Mesenchymal stem cell (in vitro differentiated cells and primary cell): ENCODE data around the gene KLRG1.

Experiments
- DNase-seq: peaks from one replicate; pipeline ENCODE4 v3.0.0-alpha.2; 2013
- H2AFZ ChIP-seq: one replicate; pipeline ENCODE4 v1.6.1; 2013; ENCODE audit warnings: low read depth, mild to moderate bottlenecking, control low read depth, inconsistent platforms, low read length, moderate library complexity
- H2AK5ac ChIP-seq: 2 replicates; pipeline ENCODE4 v1.6.1; 2013; ENCODE audit warnings: low read length, moderate library complexity, mild to moderate bottlenecking, inconsistent platforms; ENCODE audit not compliant: severe bottlenecking
- H2BK120ac ChIP-seq: one replicate; pipeline ENCODE4 v1.6.1; 2013; ENCODE audit warnings: low read depth, mild to moderate bottlenecking, inconsistent platforms, low read length, moderate library complexity
- H2BK12ac ChIP-seq, 2 experiments: one replicate each; pipeline ENCODE4 v1.6.1; 2013; ENCODE audit warnings: inconsistent platforms in 2 of 2, low read length in 2 of 2, mild to moderate bottlenecking in 2 of 2, moderate library complexity in 2 of 2, control low read depth in 1 of 2
- H2BK15ac ChIP-seq: one replicate; pipeline ENCODE4 v1.6.1; 2013; ENCODE audit warnings: mild to moderate bottlenecking, low read depth, inconsistent platforms; ENCODE audit not compliant: poor library complexity, severe bottlenecking
- H2BK5ac ChIP-seq: 2 replicates; pipeline ENCODE4 v1.6.1; 2013; ENCODE audit warnings: low read depth, mild to moderate bottlenecking, low read length, control low read depth, inconsistent platforms; ENCODE audit not compliant: poor library complexity, severe bottlenecking
- H3K14ac ChIP-seq, 2 experiments: one replicate each; pipeline ENCODE4 v1.6.1; 2013; ENCODE audit warnings: inconsistent platforms in 2 of 2, low read length in 2 of 2, control low read depth in 1 of 2, mild to moderate bottlenecking in 1 of 2, moderate library complexity in 1 of 2
- H3K18ac ChIP-seq, 2 experiments: one replicate each; pipeline ENCODE4 v1.6.1; 2013; ENCODE audit warnings: inconsistent platforms in 2 of 2, low read length in 2 of 2, control low read depth in 1 of 2, low read depth in 1 of 2, mild to moderate bottlenecking in 1 of 2
- H3K23ac ChIP-seq, 2 experiments: one replicate each; pipeline ENCODE4 v1.6.1; 2013; ENCODE audit warnings: inconsistent platforms in 2 of 2, low read length in 2 of 2, mild to moderate bottlenecking in 2 of 2, moderate library complexity in 2 of 2, control low read depth in 1 of 2
- H3K27ac ChIP-seq: 2 replicates; pipeline ENCODE4 v1.5.1; 2013; ENCODE audit warnings: mild to moderate bottlenecking, moderate library complexity, low read length, control low read depth, inconsistent platforms; ENCODE audit not compliant: poor library complexity, severe bottlenecking
- H3K27me3 ChIP-seq, 2 experiments: 2 replicates each; pipeline versions ENCODE4 v1.6.1 to v1.7.0; 2013; ENCODE audit warnings: low read length in 2 of 2, mild to moderate bottlenecking in 2 of 2, moderate library complexity in 2 of 2, control low read depth in 1 of 2, inconsistent platforms in 1 of 2; ENCODE audit not compliant: control insufficient read depth in 1 of 2, insufficient read depth in 1 of 2
- H3K36me3 ChIP-seq, 2 experiments: 2 replicates each; pipeline versions ENCODE4 v1.6.1 to v1.7.0; 2013; ENCODE audit warnings: low read length in 2 of 2, control low read depth in 1 of 2, inconsistent platforms in 1 of 2, low read depth in 1 of 2, mild to moderate bottlenecking in 1 of 2; ENCODE audit not compliant: insufficient read depth in 2 of 2, control insufficient read depth in 1 of 2
- H3K4ac ChIP-seq, 2 experiments: one replicate each; pipeline ENCODE4 v1.6.1; 2013; ENCODE audit warnings: inconsistent platforms in 2 of 2, low read length in 2 of 2, mild to moderate bottlenecking in 2 of 2, moderate library complexity in 2 of 2, control low read depth in 1 of 2, low read depth in 1 of 2
- H3K4me1 ChIP-seq: 2 replicates; pipeline ENCODE4 v1.6.1; 2013; ENCODE audit warnings: low read depth, low read length, control low read depth; ENCODE audit not compliant: control insufficient read depth, insufficient read depth
- H3K4me2 ChIP-seq: 2 replicates; pipeline ENCODE4 v1.6.1; 2013; ENCODE audit warnings: low read length, mild to moderate bottlenecking, inconsistent platforms; ENCODE audit not compliant: poor library complexity, severe bottlenecking
- H3K4me3 ChIP-seq, 2 experiments: 2 replicates each; pipeline versions ENCODE4 v1.5.1 to v1.7.0; 2013; ENCODE audit warnings: low read length in 2 of 2, mild to moderate bottlenecking in 2 of 2, control low read depth in 1 of 2, low read depth in 1 of 2; ENCODE audit not compliant: insufficient read depth in 1 of 2
- H3K79me1 ChIP-seq: replicated peaks from 2 replicates; pipeline ENCODE4 v1.6.1; 2013; ENCODE audit warnings: mild to moderate bottlenecking, control low read depth, low read length, inconsistent platforms; ENCODE audit not compliant: poor library complexity, severe bottlenecking
- H3K9ac ChIP-seq: 2 replicates; pipeline ENCODE4 v1.7.0; 2013; ENCODE audit warnings: mild to moderate bottlenecking, low read length, moderate library complexity
- H3K9me3 ChIP-seq: 2 replicates; pipeline ENCODE4 v1.7.0; 2013; ENCODE audit warnings: mild to moderate bottlenecking, low read length; ENCODE audit not compliant: control insufficient read depth
- H4K8ac ChIP-seq: one replicate; pipeline ENCODE4 v1.6.1; 2013; ENCODE audit warnings: inconsistent platforms, mild to moderate bottlenecking, low read length, moderate library complexity
- H4K91ac ChIP-seq: one replicate; pipeline ENCODE4 v1.6.1; 2013; ENCODE audit warnings: mild to moderate bottlenecking, low read length, inconsistent platforms
- WGBS: methylation state at CpG from one replicate; pipeline ENCODE4 v1.1.7; 2013; ENCODE audit warnings: mixed read lengths; 5-methylcytosine and 5-hydroxymethylcytosine counted together

Gene KLRG1

GRCh38 chr12:8985213-8985754, 4.1 kb upstream of the KLRG1 start:
- Histone ChIP-seq H4K8ac (no peak overlapping the region), H3K18ac (no peak overlapping the region), H3K9me3 (peaks cover 6% of the 10 kb centered on the region), H2BK5ac (no peak overlapping the region), H2AFZ (no peak overlapping the region), H4K91ac (no peak overlapping the region), H3K23ac (no peak overlapping the region), H2AK5ac (no peak overlapping the region), H2BK12ac (no peak overlapping the region), H3K4ac (no peak overlapping the region), H3K27ac (no peak overlapping the region), H3K4me1 (no peaks in the 10 kb centered on the region), H3K27me3 (no peaks in the 10 kb centered on the region), H3K9ac (no peak overlapping the region), H3K14ac (no peak overlapping the region), H2BK15ac (no peak overlapping the region), H3K79me1 (no peaks in the 10 kb centered on the region), H3K36me3 (no peaks in the 10 kb centered on the region), H3K4me3 (no peak overlapping the region), H3K4me2 (no peak overlapping the region), H2BK120ac (no peak overlapping the region)
- WGBS = 57% methylated on average over 1 of the region's 1 CpG
- no peak for DNase-seq

GRCh38 chr12:8987163-8987562, 2.2 kb upstream of the KLRG1 start:
- no peaks in the 10 kb centered on the region for H3K9me3 ChIP-seq
- H2BK5ac ChIP-seq = no peak overlapping the region
- H3K23ac ChIP-seq = no peak overlapping the region
- H2AFZ ChIP-seq = no peak overlapping the region
- H3K4me2 ChIP-seq = no peak overlapping the region
- no peak overlapping the region for H3K4me3 ChIP-seq
- no peak overlapping the region for H4K91ac ChIP-seq
- no peak for DNase-seq
- H3K14ac ChIP-seq = no peak overlapping the region
- no peaks in the 10 kb centered on the region for H3K27me3 ChIP-seq
- H3K27ac ChIP-seq = no peak overlapping the region
- H3K9ac ChIP-seq = no peak overlapping the region
- no peak overlapping the region for H3K18ac ChIP-seq
- no peaks in the 10 kb centered on the region for H3K36me3 ChIP-seq
- no peak overlapping the region for H4K8ac ChIP-seq
- H2BK12ac ChIP-seq = no peak overlapping the region
- no peak overlapping the region for H2AK5ac ChIP-seq
- H3K4ac ChIP-seq = no peak overlapping the region
- no peak overlapping the region for H2BK120ac ChIP-seq
- no peaks in the 10 kb centered on the region for H3K79me1 ChIP-seq
- no peak overlapping the region for H2BK15ac ChIP-seq
- H3K4me1 ChIP-seq = no peaks in the 10 kb centered on the region

- no peak overlapping the region for H2BK15ac ChIP-seq
- H3K9ac ChIP-seq = no peak overlapping the region
- H2AK5ac ChIP-seq = no peak overlapping the region
- H3K4ac ChIP-seq = no peak overlapping the region
- H3K27me3 ChIP-seq = no peaks in the 10 kb centered on the region
- H4K8ac ChIP-seq = no peak overlapping the region
- H3K9me3 ChIP-seq = no peaks in the 10 kb centered on the region
- 78% methylated on average over 1 of the region's 1 CpG for WGBS
- no peak overlapping the region for H2AFZ ChIP-seq
- H2BK5ac ChIP-seq = no peak overlapping the region
- no peak overlapping the region for H3K14ac ChIP-seq
- H4K91ac ChIP-seq = no peak overlapping the region
- no peaks in the 10 kb centered on the region for H3K4me1 ChIP-seq
- no peak overlapping the region for H3K23ac ChIP-seq
- no peak overlapping the region for H3K4me2 ChIP-seq
- no peak overlapping the region for H3K27ac ChIP-seq
- no peak overlapping the region for H2BK120ac ChIP-seq
- no peak overlapping the region for H3K18ac ChIP-seq
- no peaks in the 10 kb centered on the region for H3K79me1 ChIP-seq
- no peak for DNase-seq
- no peaks in the 10 kb centered on the region for H3K36me3 ChIP-seq
- H3K4me3 ChIP-seq = no peak overlapping the region
- H2BK12ac ChIP-seq = no peak overlapping the region
Measured at GRCh38 chr12:8987685-8988084, 1.7 kb upstream of the KLRG1 start.

- Histone ChIP-seq H3K27ac (no peak overlapping the region), H3K4me3 (no peak overlapping the region), H2BK15ac (no peak overlapping the region), H3K36me3 (no peaks in the 10 kb centered on the region), H3K27me3 (no peaks in the 10 kb centered on the region), H2AFZ (no peak overlapping the region), H3K4me1 (no peaks in the 10 kb centered on the region), H4K8ac (no peak overlapping the region), H3K9ac (no peak overlapping the region), H3K79me1 (no peaks in the 10 kb centered on the region), H2BK12ac (no peak overlapping the region), H2BK5ac (no peak overlapping the region), H3K4ac (no peak overlapping the region), H3K4me2 (no peak overlapping the region), H3K9me3 (no peaks in the 10 kb centered on the region), H3K18ac (no peak overlapping the region), H4K91ac (no peak overlapping the region), H2BK120ac (no peak overlapping the region), H2AK5ac (no peak overlapping the region), H3K23ac (no peak overlapping the region), H3K14ac (no peak overlapping the region)
- WGBS = 88% methylated on average over 5 of the region's 6 CpGs
- no peak for DNase-seq
Measured at GRCh38 chr12:8991371-8992345, 2.3 kb downstream of the KLRG1 start.
